GM10266 (cell line): ENCODE measurements around the gene FBXO33.

Source experiments
- DNase-seq: peaks from one replicate; pipeline ENCODE4 v3.0.0; 2012; ENCODE audit errors: extremely low spot score
- TF ChIP-seq, protein P1 (sequence below): IDR thresholded peaks from 2 replicates; pipeline ENCODE4 v1.5.1; 2012; ENCODE audit warnings: mild to moderate bottlenecking, low read depth; ENCODE audit not compliant: control insufficient read depth, insufficient read depth; ENCODE audit errors: missing control alignments

The FBXO33 gene

DNA sequence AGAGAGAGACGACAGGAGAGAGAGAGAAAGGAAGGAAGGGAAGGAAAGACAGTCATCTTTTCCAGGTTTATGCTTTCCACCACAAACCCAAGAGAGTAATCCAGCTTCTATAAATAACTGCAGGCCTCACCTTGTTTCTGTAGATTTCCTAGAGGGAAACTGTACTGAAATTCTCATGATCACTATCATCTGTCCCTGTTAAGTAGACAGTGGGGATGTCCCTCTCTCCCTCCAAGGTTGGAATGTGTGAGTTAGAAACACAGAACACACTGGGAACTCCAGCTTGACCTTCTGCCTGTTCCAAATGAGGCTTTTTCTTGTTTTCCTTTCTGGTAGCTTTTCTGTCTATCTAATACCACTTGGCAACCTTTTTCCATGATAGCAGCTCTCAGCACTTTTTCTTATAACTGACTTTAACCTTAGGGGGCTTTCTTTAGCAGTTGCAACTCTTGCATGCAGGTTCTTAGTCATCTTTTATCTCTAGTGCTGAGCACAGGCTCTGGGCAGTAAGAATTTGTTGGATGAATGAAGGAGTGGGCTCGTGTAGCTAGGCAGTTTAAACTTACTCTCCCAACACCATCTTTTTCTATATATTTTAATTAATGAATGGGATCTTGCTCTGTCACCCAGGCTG, 22.8 kb upstream of the FBXO33 start:
- no peak for DNase-seq
- TF ChIP-seq, protein P1, sequence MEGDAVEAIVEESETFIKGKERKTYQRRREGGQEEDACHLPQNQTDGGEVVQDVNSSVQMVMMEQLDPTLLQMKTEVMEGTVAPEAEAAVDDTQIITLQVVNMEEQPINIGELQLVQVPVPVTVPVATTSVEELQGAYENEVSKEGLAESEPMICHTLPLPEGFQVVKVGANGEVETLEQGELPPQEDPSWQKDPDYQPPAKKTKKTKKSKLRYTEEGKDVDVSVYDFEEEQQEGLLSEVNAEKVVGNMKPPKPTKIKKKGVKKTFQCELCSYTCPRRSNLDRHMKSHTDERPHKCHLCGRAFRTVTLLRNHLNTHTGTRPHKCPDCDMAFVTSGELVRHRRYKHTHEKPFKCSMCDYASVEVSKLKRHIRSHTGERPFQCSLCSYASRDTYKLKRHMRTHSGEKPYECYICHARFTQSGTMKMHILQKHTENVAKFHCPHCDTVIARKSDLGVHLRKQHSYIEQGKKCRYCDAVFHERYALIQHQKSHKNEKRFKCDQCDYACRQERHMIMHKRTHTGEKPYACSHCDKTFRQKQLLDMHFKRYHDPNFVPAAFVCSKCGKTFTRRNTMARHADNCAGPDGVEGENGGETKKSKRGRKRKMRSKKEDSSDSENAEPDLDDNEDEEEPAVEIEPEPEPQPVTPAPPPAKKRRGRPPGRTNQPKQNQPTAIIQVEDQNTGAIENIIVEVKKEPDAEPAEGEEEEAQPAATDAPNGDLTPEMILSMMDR, result no peak

DNA sequence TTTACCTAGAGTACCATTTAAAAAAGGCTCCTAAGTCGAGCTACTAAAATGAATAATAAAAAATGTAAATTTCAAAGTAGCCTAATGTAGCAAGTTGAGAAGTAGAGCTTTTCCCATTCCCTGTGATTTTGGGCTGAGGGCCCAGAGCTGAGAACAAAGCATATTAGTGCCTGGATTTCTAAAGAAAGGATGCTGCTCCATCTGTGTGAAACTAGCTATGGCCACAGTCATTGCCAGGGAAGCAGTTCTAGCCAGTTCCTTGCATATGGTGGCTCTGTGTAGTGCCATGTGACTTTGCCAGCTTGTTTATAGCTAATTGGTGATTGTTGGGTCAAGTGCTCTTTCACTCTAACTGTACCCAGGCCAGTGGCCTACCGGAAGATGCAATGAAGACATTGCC, 20.4 kb upstream of the FBXO33 start:
- DNase-seq, result no peak

DNA sequence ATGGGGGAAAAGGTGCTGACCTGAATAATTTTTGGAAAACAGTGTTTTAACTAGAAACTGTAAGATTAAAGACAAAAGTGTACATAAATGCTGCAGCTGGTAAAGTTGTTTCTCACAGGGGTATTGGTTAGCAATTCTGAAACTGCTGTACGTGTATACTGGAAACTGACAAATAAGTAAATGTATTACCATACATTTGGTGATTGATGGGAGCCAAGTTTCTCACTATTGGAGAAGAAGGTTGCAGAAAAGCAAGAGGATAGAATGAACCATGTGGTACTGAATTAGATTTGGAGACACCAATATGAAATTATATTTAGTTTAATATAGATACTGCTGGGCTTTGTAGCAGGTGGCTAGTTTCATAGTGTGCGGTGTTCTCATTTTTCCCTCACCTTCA, 19.6 kb upstream of the FBXO33 start:
- TF ChIP-seq, protein P1, result no peak
- no peak for DNase-seq

More for the DNA sequence above, 20.4 kb upstream of the FBXO33 start:
- TF ChIP-seq, protein P1, result no peak

DNA sequence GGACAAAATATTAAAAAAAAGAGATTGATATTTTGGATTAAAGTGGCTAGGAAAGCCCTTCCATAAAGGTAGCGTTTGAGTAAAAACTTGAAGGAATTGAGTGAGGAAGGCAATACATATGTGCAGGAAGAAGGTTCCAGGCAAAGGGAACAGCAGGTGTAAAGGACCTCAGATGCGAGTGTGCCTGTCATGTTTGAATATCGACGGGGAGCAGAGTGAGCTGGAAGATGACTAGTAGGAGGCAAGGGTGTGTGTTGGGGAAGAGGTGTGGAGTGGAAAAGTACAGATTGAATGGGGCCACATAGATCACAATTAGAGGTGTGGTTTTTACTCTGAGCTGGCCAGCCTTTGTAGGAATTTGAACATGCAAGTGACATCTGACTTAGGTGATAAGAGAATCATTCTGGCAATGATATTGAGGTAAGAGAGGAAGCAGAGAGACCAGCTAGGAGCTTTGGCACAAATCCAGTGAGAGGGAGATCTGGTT, 15.0 kb upstream of the FBXO33 start:
- no peak for DNase-seq
- TF ChIP-seq, protein P1, result no peak

DNA sequence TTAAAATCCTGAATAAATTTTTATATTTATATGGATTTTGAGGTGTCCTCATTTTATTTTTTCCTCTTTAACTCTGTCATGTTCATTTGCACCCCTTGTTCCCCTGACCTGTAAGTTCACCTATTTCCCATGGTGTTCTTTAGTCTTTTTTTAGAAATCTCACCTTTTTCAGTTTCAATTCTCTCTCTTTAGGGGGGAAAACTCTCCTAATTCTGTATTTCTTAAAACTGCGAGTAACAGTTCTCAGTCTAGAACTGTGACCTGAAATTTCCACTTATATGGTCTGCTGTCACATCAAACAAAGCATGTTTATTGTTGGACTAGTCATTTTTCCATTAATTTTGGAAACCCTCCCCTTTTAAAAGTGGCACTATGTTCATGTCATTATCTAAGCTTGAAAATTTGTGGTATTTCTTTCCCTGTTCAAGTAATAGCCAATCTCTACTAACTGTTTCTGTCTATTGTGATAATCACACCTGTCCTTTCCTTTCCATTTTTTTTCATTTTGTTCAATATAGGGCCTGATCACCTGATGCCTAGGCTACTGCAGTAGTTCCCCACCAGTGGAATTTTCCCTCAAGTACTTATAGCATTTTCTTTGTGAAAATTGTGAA, 14.0 kb upstream of the FBXO33 start:
- DNase-seq, result no peak
- TF ChIP-seq, protein P1, result no peak

DNA sequence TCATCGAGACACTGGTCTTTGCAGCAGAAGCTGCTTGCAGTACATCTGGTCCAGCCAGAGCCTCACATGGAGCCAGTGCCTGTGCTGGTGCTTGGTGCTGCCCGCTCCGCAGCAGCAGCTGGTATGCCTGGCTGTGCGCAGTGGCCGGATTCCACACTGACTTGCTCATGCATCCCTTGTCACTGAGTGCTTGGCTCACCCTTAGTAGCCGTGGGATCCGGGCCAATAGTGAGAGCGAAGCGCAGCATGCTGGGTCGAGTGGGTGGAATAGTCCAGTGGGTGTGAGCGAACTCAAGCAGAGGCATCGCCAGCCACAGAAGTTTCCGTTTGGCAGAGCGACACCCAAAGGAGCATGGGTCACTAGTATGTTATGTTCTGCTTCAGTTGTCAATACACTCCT, 10.1 kb upstream of the FBXO33 start:
- TF ChIP-seq, protein P1, result no peak
- DNase-seq, result no peak

DNA sequence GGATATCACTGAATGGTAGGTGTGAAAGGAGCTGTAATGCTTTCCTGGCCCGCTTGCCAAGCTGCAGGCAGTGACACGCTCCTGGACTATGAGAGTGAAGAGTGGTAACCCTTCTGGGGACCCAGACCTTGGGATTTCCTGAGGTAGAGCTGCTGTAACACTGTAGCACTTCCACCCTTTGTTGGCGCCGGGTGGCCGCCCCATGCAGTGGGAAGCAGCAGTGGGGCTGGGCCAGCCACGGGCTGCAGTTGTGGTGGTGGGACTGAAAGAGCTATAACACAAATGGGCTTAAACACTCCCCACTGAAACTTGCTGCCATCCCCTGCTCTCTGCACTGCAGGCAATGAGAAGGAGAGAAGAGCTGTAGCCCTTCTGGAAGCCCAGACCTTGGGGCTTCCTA, 9.6 kb upstream of the FBXO33 start:
- no peak for DNase-seq
- TF ChIP-seq, protein P1, result no peak
